Stimulated activated CD4-positive, alpha-beta T cell treated with anti-CD3 and anti-CD28 coated beads, Interleukin-12 subunit alpha, Interleukin-12 subunit beta, amount 100 ng/mL, for 4 hours (primary cell): Measurements from ENCODE around the gene LRBA.
"Not testable (repeated sequence)": the region's sequence is repeated elsewhere in the genome, so short reads cannot be mapped to it uniquely, and the experiment has no call there.

Experiments
- DNase-seq: peaks from one replicate; pipeline ENCODE4 v3.0.0-alpha.2; 2020

LRBA gene

GRCh38 chr4:150940123-150940522 lies 75.0 kb downstream of the LRBA start:
- DNase-seq = no peak

- no peak for DNase-seq
Measured at GRCh38 chr4:150939530-150939929, 75.6 kb downstream of the LRBA start.

GRCh38 chr4:150938873-150939499 lies 76.1 kb downstream of the LRBA start:
- no peak for DNase-seq

- no peak for DNase-seq
Measured at GRCh38 chr4:150938417-150938816, 76.7 kb downstream of the LRBA start.

DNA sequence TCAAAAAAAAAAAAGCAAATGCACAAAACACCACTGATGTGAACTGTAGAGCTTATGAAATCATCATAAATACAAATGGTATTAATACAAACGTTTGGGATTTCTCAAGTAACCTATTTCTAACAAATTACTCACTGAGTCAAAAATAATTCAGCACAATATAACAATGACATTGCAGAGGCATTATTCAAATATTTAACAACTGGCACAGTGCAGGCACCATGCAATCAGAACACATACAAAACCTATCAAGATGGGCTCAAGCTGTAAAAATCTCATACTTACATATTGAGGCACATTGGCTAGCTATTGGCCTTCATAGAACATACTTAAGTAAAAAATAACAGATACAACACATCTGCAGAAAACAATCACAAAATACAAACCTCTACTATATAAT lies 81.1 kb downstream of the LRBA start:
- DNase-seq = no peak

DNA sequence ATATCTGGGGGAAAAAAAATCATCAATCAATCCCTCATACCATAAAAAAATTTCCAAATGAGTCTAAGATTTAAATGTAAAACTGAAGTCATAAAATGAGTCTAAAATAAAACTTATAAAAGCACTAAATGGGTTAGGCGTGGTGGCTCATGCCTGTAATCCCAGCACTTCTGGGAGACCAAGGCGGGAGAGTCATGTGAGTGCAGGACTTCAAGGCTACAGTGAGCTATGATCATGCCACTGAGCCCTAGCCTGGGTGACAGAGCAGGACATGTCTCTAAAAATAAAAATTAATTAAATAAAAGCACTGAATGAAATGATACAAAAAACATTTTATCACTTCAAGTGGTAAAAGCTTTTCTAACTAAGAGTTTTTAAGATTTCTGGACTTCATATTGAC lies 83.3 kb downstream of the LRBA start:
- DNase-seq = no peak

- DNase-seq = no peak
Measured at GRCh38 chr4:150931005-150931404, 84.1 kb downstream of the LRBA start.

DNA sequence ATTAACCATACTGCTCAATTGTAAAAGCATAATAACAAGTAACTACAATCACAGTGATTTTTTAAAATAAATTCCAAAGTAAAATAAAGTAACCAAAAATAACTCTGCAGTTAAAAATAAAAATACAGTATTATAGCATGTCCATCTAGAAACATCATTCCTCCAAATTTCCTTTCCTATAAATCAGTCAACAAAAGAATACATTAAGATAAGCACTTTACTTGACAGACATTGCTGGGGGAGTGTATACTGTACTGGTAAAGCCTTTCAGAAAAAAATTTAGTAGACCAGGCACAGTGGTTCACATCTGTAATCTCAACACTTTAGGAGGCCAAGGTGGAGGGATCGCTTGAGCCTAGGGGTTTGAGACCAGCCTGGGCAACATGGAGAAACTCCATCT lies 91.1 kb downstream of the LRBA start:
- no peak for DNase-seq

GRCh38 chr4:150921486-150921885 lies 93.6 kb downstream of the LRBA start:
- not testable (repeated sequence) for DNase-seq

DNA sequence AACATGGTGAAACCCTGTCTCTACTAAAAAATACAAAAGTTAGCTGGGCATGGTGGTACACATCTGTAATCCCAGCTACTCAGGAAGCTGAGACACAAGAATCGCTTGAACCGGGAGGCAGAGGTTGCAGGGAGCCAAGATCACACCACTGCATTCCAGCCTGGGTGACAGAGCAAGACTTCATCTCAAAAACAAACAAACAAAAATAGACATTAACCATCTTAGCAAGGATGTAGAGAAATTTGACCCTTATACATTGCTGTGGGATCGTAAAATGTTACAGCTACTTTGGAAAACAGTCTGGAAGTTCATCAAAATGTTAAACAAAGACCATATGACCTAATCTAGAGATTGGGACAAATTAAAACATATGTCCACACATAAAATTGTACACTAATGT lies 96.5 kb downstream of the LRBA start:
- DNase-seq = not testable (repeated sequence)

GRCh38 chr4:150911326-150911725 lies 103.8 kb downstream of the LRBA start:
- DNase-seq = no peak

GRCh38 chr4:150909116-150909515 lies 106.0 kb downstream of the LRBA start:
- DNase-seq = no peak

DNA sequence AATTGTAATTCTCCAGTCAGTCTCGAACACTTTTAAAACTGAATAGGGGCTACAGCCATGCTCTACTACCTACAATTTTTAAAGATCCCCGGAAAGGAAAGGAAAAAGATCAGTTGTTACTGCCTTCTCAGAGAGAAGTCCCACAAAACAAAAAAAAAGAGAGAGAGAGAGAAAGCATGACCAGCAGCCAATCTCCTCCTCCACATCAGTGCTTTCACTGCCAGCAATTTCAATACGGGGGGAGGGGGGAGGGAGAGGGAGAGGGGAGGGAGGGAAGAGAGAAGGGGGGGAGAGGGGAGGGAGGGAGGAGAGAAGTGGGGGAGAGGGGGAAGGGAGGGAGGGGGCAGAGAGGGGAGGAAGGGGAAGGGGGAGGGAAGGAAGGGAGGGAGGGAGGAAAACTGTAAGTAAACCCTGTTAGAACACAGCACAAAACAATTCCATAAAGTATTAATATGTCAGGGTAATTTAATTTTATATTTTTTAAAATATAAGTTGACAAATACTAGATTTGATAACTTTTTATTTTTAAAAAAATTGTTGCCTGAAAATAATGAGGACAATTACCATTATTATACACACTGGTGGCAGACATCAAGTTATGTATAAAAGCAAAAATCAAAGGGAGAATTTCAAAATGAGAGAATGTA lies 108.0 kb downstream of the LRBA start:
- no peak for DNase-seq

GRCh38 chr4:150904671-150905070 lies 110.4 kb downstream of the LRBA start:
- DNase-seq = no peak

GRCh38 chr4:150903603-150904002 lies 111.5 kb downstream of the LRBA start:
- DNase-seq = no peak

DNA sequence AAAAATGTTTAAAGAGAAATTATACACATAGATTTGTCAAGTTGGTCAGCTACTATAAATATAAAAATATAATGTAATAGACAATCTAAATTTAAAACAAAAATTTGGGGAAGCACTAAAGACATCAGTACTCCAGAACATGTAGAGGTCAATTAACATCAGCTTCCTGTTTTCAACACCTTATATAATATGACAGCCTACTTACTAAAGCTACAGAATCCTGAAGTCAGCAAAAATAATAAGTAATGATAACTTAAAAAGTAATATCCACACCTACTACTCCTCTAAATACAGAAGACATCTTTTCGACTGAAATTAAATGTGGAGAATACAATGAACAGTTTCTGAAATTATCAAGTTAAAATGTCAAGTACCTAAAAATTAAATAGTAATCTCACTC lies 118.6 kb downstream of the LRBA start:
- DNase-seq = no peak

DNA sequence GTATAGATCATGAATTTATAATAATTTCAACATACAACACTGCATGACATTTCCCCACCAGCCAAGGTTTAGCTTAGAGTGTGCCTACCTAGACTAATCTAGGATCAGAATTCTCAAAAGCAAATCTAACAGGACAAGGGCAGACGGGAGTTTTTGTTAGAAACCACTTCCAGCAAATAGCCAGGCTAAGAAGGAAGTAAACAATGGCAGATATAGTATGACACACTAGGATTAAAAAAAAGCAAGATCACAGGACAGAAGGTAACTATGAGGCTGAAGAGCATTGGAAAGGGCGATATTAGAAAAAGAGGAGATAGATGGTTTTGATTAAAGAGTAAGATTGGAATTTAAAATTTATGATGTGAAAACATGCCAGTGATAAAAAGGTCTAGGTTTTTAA lies 124.8 kb downstream of the LRBA start:
- no peak for DNase-seq

GRCh38 chr4:150889306-150889705 lies 125.8 kb downstream of the LRBA start:
- no peak for DNase-seq

- no peak for DNase-seq
Measured at GRCh38 chr4:150888625-150889024, 126.5 kb downstream of the LRBA start.

- DNase-seq = no peak
Measured at GRCh38 chr4:150888217-150888616, 126.9 kb downstream of the LRBA start.

GRCh38 chr4:150886597-150886996 lies 128.5 kb downstream of the LRBA start:
- DNase-seq = no peak

DNA sequence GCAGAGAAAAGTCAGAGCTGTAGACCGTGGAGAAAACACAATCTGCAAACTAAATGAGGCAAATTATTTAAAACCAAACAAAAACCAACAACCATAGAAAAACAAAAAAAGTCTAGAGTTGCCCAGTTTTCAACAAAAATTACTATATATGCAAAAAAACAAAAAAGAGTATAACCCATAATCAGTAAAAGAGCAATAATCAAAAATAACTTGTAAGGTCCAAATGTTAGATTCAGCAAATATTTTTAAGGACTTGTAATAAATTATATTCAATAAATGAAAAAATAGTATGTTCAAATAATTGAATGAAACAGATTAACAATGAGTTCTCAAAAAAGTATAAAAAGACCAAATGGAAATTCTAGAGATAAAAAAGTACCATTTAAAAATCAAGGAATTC lies 130.5 kb downstream of the LRBA start:
- no peak for DNase-seq

DNA sequence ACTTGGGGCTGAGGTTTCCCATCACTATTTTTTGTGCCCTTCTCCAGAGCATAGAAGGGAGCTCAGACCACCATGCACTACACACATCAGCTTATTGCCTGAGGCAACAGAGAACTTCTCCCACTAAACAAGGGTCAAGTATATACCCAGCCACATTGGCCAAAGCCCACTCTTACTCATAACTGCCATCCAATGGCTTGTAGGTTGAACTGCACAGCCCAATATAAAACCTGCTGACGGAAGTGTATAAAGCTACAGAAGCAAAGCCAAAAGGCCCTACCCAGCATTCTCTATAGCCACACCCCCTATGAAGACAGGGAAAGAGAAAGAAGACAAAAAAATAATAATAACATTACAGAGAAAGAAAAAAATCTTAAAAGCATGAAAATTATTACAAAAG lies 139.7 kb downstream of the LRBA start:
- DNase-seq = no peak

GRCh38 chr4:150874338-150875226 lies 140.5 kb downstream of the LRBA start:
- DNase-seq = no peak
